ENCODE measurements around the gene ASCC3. TPM values are rescaled to one million over a fixed set of nuclear protein-coding genes. Genes with fewer than 3 reads are reported as not detected.
A peak's percentile ranks its signal among the peaks of the same experiment; 100 is the strongest.

Gene ASCC3
- total RNA-seq, 1 donor from 2014 or later: 75.3 TPM

- Mint-ChIP-seq H3K27ac (no peak overlapping the region), H3K27me3 (ENCODE audit: insufficient read depth, low read depth) (peaks cover 88% of the 10 kb centered on the region), H3K4me3 (peak overlapping the region; percentile 38), H3K9me3 (no peaks in the 10 kb centered on the region), H3K36me3 (no peaks in the 10 kb centered on the region), H3K4me1 (peaks cover 24% of the 10 kb centered on the region)
- H3K27ac ChIP-seq: no peak overlapping the region
- no peak for DNase-seq (ENCODE audit: low spot score)
- no peaks in the 10 kb centered on the region for H3K9me3 ChIP-seq (ENCODE audit: low read depth)
- no peak overlapping the region for H3K4me3 ChIP-seq
- TF ChIP-seq CTCF (IDR thresholded peaks at IDR 0.05) (no peak), EZH2phosphoT487 (IDR thresholded peaks at IDR 0.05) (no peak), EZH2 (IDR thresholded peaks at IDR 0.05) (no peak)
- H3K27me3 ChIP-seq: peaks cover 100% of the 10 kb centered on the region
- H3K36me3 ChIP-seq: no peaks in the 10 kb centered on the region
- no peak overlapping the region for H2AFZ ChIP-seq (replicated peaks)
- peaks cover 95% of the 10 kb centered on the region for H4K20me1 ChIP-seq (ENCODE audit: low read depth)
- no peak overlapping the region for H3K4me2 ChIP-seq
- H3K79me2 ChIP-seq (ENCODE audit: low read depth): no peaks in the 10 kb centered on the region
- H3K4me1 ChIP-seq: peaks cover 18% of the 10 kb centered on the region
- H3K9ac ChIP-seq: no peak overlapping the region
- H3F3A ChIP-seq (ENCODE audit: low read depth): peaks cover 51% of the 10 kb centered on the region
These were observed 419.0 kb downstream of the ASCC3 start for GRCh38 chr6:100461917-100462705.

- no peaks in the 10 kb centered on the region for H3K36me3 Mint-ChIP-seq
- peaks cover 88% of the 10 kb centered on the region for H3K27me3 Mint-ChIP-seq (ENCODE audit: insufficient read depth, low read depth)
These were observed 419.7 kb downstream of the ASCC3 start for GRCh38 chr6:100461278-100461916.

GRCh38 chr6:100460650-100461204 lies 420.4 kb downstream of the ASCC3 start:
- peaks cover 26% of the 10 kb centered on the region for H3K4me1 Mint-ChIP-seq

More at GRCh38 chr6:100461278-100461916, 419.7 kb downstream of the ASCC3 start:
- Histone ChIP-seq H2AFZ (replicated peaks) (no peak overlapping the region), H4K20me1 (ENCODE audit: low read depth) (peaks cover 95% of the 10 kb centered on the region), H3K4me2 (peak overlapping the region; percentile 59), H3K27me3 (peaks cover 100% of the 10 kb centered on the region), H3F3A (ENCODE audit: low read depth) (peaks cover 51% of the 10 kb centered on the region), H3K4me3 (peak overlapping the region; percentile 13), H3K9me3 (ENCODE audit: low read depth) (no peaks in the 10 kb centered on the region), H3K27ac (no peak overlapping the region), H3K36me3 (no peaks in the 10 kb centered on the region), H3K4me1 (peaks cover 21% of the 10 kb centered on the region), H3K9ac (no peak overlapping the region), H3K79me2 (ENCODE audit: low read depth) (no peaks in the 10 kb centered on the region)
- H3K9me3 Mint-ChIP-seq: no peaks in the 10 kb centered on the region
- H3K4me3 Mint-ChIP-seq: peak overlapping the region; percentile 73
- DNase-seq (ENCODE audit: low spot score): peak; percentile 75
- TF ChIP-seq EZH2 (IDR thresholded peaks at IDR 0.05): peak; percentile 92
- TF ChIP-seq EZH2phosphoT487 (IDR thresholded peaks at IDR 0.05): peak; percentile 85
- no peak for TF ChIP-seq CTCF (IDR thresholded peaks at IDR 0.05)
- H3K27ac Mint-ChIP-seq: no peak overlapping the region
- H3K4me1 Mint-ChIP-seq: peaks cover 22% of the 10 kb centered on the region

More at GRCh38 chr6:100460650-100461204, 420.4 kb downstream of the ASCC3 start:
- Mint-ChIP-seq H3K27ac (no peak overlapping the region), H3K27me3 (ENCODE audit: insufficient read depth, low read depth) (peaks cover 88% of the 10 kb centered on the region), H3K4me3 (peak overlapping the region; percentile 30), H3K9me3 (no peaks in the 10 kb centered on the region), H3K36me3 (no peaks in the 10 kb centered on the region)
- TF ChIP-seq EZH2 (IDR thresholded peaks at IDR 0.05) (peak; percentile 17), EZH2phosphoT487 (IDR thresholded peaks at IDR 0.05) (no peak), CTCF (IDR thresholded peaks at IDR 0.05) (peak; percentile 89)
- no peak overlapping the region for H2AFZ ChIP-seq (replicated peaks)
- H3K9me3 ChIP-seq (ENCODE audit: low read depth): no peaks in the 10 kb centered on the region
- no peaks in the 10 kb centered on the region for H3K79me2 ChIP-seq (ENCODE audit: low read depth)
- H3K4me2 ChIP-seq: peak overlapping the region; percentile 59
- no peak overlapping the region for H3K27ac ChIP-seq
- H3K36me3 ChIP-seq: no peaks in the 10 kb centered on the region
- peaks cover 51% of the 10 kb centered on the region for H3F3A ChIP-seq (ENCODE audit: low read depth)
- peaks cover 95% of the 10 kb centered on the region for H4K20me1 ChIP-seq (ENCODE audit: low read depth)
- DNase-seq (ENCODE audit: low spot score): peak; percentile 71
- peaks cover 100% of the 10 kb centered on the region for H3K27me3 ChIP-seq
- H3K9ac ChIP-seq: no peak overlapping the region
- peaks cover 22% of the 10 kb centered on the region for H3K4me1 ChIP-seq
- H3K4me3 ChIP-seq: no peak overlapping the region

Measured in neural progenitor cell (in vitro differentiated cells).